Smooth muscle cell (in vitro differentiated cells): ENCODE measurements around the gene ARF6. TPM values are rescaled to one million over a fixed set of nuclear protein-coding genes. Genes with fewer than 3 reads are reported as not detected.

Source experiments
- DNase-seq: peaks from one replicate; lab custom pipeline; 2025; ENCODE audit not compliant: unreplicated experiment; lab: John Stamatoyannopoulos, UW
- H2AFZ ChIP-seq: fragments of 200-600 bp; sonication (generic); 2 replicates; pipeline ENCODE4 v1.6.0; 2016; ENCODE audit warnings: antibody characterized with exemption, low read depth, mild to moderate bottlenecking
- H3F3A ChIP-seq: fragments of 200-600 bp; sonication (generic); 2 replicates; pipeline ENCODE4 v1.6.0; 2017; ENCODE audit warnings: antibody characterized with exemption, low read depth
- H3K27ac ChIP-seq: fragments of 200-600 bp; sonication (generic); 2 replicates; pipeline ENCODE4 v1.5.1; 2016; ENCODE audit warnings: low read depth, mild to moderate bottlenecking
- H3K27me3 ChIP-seq: fragments of 200-600 bp; sonication (generic); 2 replicates; pipeline ENCODE4 v1.6.1; 2016; ENCODE audit warnings: low read depth, mild to moderate bottlenecking
- H3K36me3 ChIP-seq: fragments of 200-600 bp; sonication (generic); 2 replicates; pipeline ENCODE4 v1.5.1; 2016; ENCODE audit warnings: low read depth
- H3K4me1 ChIP-seq: fragments of 200-600 bp; sonication (generic); 2 replicates; pipeline ENCODE4 v1.5.1; 2016; ENCODE audit warnings: low read depth
- H3K4me2 ChIP-seq: fragments of 200-600 bp; sonication (generic); 2 replicates; pipeline ENCODE4 v1.6.0; 2016; ENCODE audit warnings: mild to moderate bottlenecking
- H3K4me3 ChIP-seq: fragments of 200-600 bp; sonication (generic); 2 replicates; pipeline ENCODE4 v1.5.1; 2016; ENCODE audit warnings: mild to moderate bottlenecking
- H3K79me2 ChIP-seq: fragments of 200-600 bp; sonication (generic); 2 replicates; pipeline ENCODE4 v1.6.0; 2016; ENCODE audit warnings: low read depth, mild to moderate bottlenecking
- H3K9ac ChIP-seq: fragments of 200-600 bp; sonication (generic); 2 replicates; pipeline ENCODE4 v1.6.0; 2016; ENCODE audit warnings: low read depth
- H3K9me3 ChIP-seq: fragments of 200-600 bp; sonication (generic); replicated peaks from 2 replicates; pipeline ENCODE4 v1.5.1; 2016; ENCODE audit warnings: low read depth
- H4K20me1 ChIP-seq: fragments of 200-600 bp; sonication (generic); 2 replicates; pipeline ENCODE4 v1.6.0; 2016; ENCODE audit warnings: low read depth
- WGBS: methylation state at CpG from one replicate; pipeline ENCODE4 v1.1.7; 2016; ENCODE audit warnings: low lambda C conversion rate; 5-methylcytosine and 5-hydroxymethylcytosine counted together
- polyA plus RNA-seq: library from polyadenylated mRNA; unstranded; fragments of >200 nt; fragmentation: Nextera tagmentation; extraction: Ambion mirVana; gene quantifications from 2 replicates; pipeline ENCODE4 v1.2.1, GENCODE V29; 2016
- total RNA-seq: library from RNA; depleted of rRNA; stranded (reverse); fragments of >200 nt; gene quantifications from 2 replicates; pipeline ENCODE4 v1.2.3, GENCODE V29; 2014
- TF ChIP-seq, protein P1 (sequence below): fragments of 200-600 bp; sonication (generic); IDR thresholded peaks from 2 replicates; pipeline ENCODE4 v1.5.1; 2017; ENCODE audit warnings: borderline replicate concordance, mild to moderate bottlenecking, antibody characterized with exemption; ENCODE audit not compliant: insufficient read depth, poor library complexity, severe bottlenecking

The ARF6 gene
- total RNA-seq (64.8 and 68.7 TPM in 2 replicates), polyA plus RNA-seq (59.8 and 73.6 TPM in 2 replicates)

DNA sequence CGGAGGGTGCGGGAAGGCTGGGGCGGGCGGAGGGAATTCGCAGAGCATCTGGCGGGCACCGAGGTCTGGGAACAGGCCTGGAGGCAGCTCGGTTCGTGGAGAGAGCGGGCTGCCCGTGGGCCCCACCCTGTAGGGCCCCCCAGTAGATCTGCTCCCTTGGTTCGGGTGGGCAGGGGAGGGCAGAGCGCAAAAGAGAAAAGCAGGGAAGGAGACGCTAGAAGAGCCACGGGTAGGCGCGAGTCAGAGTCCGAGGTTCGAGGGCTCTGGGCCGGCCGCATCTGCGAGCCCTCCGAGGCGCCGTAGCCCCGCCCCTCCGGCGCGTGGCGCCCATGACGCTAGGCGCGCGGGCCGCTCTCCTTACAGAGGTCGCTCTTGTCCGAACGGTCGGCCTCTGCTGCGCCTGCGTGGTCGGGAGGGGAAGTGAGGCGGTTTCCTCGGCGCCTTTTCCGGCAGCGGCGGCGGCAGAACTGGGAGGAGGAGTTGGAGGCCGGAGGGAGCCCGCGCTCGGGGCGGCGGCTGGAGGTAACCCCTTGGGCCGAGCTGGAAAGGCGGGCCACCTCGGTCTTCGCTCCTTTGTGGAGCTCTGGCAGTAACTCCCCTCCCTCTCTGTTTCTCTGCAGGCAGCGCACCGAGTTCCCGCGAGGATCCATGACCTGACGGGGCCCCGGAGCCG, at the start of gene ARF6:
Gene ARF6 (plus strand): TSS at position 447 of the 673 bp plus-strand sequence. CDS start 655 bp downstream, outside the sequence.
- WGBS, result under 1% methylated on average over 53 of the region's 66 CpGs

DNA sequence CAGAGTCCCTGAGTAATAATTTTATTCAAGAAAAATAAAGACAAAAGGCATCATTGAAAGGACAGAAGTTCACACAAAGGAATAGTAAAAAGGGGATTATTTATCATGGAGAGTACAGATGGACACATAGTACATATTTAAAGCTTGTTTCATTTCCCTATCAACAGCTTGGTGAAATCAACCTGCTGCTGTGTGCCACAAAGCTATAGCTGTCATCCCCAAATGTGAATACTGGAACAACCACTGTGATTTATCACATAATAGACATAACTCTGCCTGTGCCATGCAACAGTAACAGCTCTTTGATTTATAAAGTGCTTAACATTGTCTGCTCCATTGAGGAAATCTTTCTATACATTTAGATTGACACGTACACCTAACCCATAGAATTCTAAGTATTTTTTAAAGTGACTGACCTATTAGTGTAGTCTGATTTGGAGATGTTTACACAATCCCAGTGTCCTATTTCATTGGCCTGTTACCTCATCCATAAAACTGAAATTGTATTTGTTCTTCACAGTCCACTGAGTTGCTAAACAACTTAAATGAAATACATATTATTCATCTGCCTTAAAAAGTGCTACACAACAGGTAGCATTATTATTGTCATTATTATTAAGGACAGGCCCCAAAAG, 43.6 kb upstream of the ARF6 start:
- TF ChIP-seq, protein P1, sequence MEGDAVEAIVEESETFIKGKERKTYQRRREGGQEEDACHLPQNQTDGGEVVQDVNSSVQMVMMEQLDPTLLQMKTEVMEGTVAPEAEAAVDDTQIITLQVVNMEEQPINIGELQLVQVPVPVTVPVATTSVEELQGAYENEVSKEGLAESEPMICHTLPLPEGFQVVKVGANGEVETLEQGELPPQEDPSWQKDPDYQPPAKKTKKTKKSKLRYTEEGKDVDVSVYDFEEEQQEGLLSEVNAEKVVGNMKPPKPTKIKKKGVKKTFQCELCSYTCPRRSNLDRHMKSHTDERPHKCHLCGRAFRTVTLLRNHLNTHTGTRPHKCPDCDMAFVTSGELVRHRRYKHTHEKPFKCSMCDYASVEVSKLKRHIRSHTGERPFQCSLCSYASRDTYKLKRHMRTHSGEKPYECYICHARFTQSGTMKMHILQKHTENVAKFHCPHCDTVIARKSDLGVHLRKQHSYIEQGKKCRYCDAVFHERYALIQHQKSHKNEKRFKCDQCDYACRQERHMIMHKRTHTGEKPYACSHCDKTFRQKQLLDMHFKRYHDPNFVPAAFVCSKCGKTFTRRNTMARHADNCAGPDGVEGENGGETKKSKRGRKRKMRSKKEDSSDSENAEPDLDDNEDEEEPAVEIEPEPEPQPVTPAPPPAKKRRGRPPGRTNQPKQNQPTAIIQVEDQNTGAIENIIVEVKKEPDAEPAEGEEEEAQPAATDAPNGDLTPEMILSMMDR, result no peak
- Histone ChIP-seq H3K9me3 (no peaks in the 10 kb centered on the region), H3K9ac (no peak overlapping the region), H3K4me3 (no peak overlapping the region), H3K27ac (no peak overlapping the region), H3K79me2 (peaks cover 70% of the 10 kb centered on the region), H3F3A (no peaks in the 10 kb centered on the region), H4K20me1 (peaks cover 5% of the 10 kb centered on the region), H3K36me3 (peaks cover 9% of the 10 kb centered on the region), H3K4me2 (no peak overlapping the region), H3K27me3 (no peaks in the 10 kb centered on the region), H3K4me1 (peaks cover 11% of the 10 kb centered on the region), H2AFZ (no peak overlapping the region)
- no peak for DNase-seq
- 95% methylated on average over 1 of the region's 1 CpG for WGBS

More for the DNA sequence above, at the start of gene ARF6:
- TF ChIP-seq, protein P1, result no peak
- Histone ChIP-seq H3K9me3 (no peaks in the 10 kb centered on the region), H3K9ac (peak within 1 kb of the TSS; percentile 98), H3K4me1 (peaks cover 28% of the 10 kb centered on the region), H3K27me3 (no peaks in the 10 kb centered on the region), H4K20me1 (peaks cover 44% of the 10 kb centered on the region), H3K4me3 (peak within 1 kb of the TSS; percentile 96), H3K4me2 (peak within 1 kb of the TSS; percentile 98), H3K27ac (peak within 1 kb of the TSS; percentile 98), H3K36me3 (peaks cover 2% of the 10 kb centered on the region), H3F3A (peaks cover 23% of the 10 kb centered on the region), H2AFZ (peak within 1 kb of the TSS; percentile 10), H3K79me2 (peaks cover 55% of the 10 kb centered on the region)
- DNase-seq, result peak; percentile 94

DNA sequence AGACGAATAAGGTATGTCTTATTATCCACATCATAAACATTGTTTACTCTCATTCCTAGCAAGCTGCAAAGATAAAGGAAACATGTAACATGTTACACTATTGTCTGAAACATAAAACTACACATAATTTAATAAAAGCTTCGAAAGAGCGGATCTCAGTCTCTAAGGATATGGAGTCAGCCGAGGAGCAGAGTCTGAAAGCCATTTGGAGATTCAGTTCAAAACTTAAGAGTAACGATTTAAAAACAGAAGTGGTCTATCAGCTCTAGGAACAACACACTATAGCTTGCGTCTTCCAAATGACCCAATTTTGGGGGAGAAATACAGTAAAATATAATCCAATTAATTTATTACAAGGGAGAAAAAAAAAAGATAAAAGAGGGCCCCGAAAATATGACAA, 41.1 kb upstream of the ARF6 start:
- Histone ChIP-seq H2AFZ (peak overlapping the region; percentile 89), H3K27ac (peak overlapping the region; percentile 59), H4K20me1 (peaks cover 5% of the 10 kb centered on the region), H3K9me3 (no peaks in the 10 kb centered on the region), H3K79me2 (peaks cover 59% of the 10 kb centered on the region), H3K36me3 (no peaks in the 10 kb centered on the region), H3K27me3 (no peaks in the 10 kb centered on the region), H3F3A (no peaks in the 10 kb centered on the region), H3K4me3 (peak overlapping the region; percentile 85), H3K9ac (peak overlapping the region; percentile 93), H3K4me2 (peak overlapping the region; percentile 99), H3K4me1 (peaks cover 11% of the 10 kb centered on the region)
- 17% methylated on average over 7 of the region's 7 CpGs for WGBS
- DNase-seq, result no peak
- TF ChIP-seq, protein P1, result no peak
